ENCODE results near the gene GRIN2A.

GRIN2A gene

GRCh38 chr16:9971907-9972306 lies 210.3 kb downstream of the GRIN2A start:
- DNase-seq (ENCODE audit: low read depth in 1 of 2, low spot score in 1 of 2) = no peak

DNA sequence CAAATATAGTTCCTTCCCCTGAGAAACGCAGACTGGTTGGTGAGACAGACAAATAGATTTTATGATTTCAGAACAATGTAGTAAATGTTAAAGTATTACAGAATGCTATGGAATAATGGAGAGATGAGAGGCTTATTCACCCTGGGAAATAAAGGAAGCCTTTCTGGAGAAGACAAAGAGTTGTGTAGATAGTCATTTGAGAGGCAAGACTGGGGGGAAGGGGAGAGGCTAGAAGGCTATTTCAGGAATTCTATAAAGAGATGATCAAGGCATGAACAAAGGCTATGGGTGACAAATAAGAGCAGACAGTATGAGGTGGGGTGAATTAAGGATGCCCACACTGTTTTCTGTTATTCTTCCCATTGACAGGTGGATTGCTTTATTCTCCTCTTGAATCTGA lies 211.4 kb downstream of the GRIN2A start:
- no peak for DNase-seq (ENCODE audit: low read depth in 1 of 2, low spot score in 1 of 2)

DNA sequence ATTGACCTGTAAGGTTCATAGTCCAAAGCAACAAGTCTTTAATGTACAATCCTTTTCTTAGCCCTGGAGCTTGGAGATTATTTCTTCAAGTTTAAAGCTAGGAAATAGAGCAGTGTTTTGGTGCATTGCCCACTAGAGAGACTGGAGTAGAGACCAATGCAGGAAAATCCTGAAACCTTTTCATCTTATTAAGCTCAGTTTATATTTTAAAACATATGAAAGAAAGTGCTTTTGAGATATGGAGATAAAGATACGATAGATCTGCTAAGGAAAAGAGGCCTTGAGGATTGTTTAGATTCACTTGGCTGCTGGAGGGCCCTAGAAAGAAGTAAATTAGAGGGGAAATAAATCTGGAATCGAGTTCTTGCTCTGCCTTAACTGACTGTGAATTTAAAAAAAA lies 212.0 kb downstream of the GRIN2A start:
- no peak for DNase-seq (ENCODE audit: low read depth in 1 of 2, low spot score in 1 of 2)

DNA sequence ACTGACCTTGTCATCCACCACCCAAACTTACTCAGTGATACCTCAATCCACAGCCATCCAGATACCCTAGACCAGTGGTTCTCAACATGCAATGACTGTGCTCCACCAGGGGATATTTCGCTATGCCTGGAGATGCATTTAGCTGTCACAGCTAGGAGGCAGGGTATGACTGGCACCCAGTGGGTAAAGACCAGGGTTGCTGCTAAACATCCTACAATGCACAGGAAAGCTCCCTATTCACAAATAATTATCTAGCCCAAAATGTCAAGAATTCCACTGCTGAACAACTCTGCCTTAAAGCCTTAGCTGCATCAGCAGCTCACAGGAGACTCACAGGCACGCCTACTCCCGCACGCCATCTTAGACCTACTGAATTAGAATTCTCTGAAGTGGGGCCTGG lies 212.6 kb downstream of the GRIN2A start:
- DNase-seq (ENCODE audit: low read depth in 1 of 2, low spot score in 1 of 2) = no peak

DNA sequence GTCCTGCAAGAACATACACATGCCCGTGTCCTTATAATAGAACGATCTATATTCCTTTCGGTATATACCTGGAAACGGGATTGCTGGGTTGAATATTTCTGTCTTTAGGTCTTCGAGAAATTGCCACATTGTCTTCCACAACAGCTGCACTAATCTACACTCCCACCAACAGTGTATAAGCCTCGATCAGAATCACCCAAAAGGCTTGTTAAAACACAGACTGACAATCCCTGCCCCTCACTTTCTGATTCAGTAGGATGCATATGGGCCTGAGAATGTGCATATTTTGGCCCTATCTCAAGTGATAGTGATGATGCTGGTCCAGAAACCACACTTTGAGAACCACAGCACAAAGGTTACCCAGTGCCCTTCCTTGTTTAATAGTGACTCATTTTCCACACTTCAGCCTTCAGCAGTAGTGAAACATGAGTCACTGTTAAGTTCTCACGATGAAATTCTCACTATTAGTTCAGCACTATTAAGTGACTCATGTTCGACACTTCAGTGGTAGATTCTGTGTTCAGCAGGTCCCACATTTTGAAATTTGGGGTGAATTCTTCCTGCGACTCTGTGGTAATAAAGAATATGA lies 215.6 kb downstream of the GRIN2A start:
- no peak for DNase-seq (ENCODE audit: low read depth in 1 of 2, low spot score in 1 of 2)

DNA sequence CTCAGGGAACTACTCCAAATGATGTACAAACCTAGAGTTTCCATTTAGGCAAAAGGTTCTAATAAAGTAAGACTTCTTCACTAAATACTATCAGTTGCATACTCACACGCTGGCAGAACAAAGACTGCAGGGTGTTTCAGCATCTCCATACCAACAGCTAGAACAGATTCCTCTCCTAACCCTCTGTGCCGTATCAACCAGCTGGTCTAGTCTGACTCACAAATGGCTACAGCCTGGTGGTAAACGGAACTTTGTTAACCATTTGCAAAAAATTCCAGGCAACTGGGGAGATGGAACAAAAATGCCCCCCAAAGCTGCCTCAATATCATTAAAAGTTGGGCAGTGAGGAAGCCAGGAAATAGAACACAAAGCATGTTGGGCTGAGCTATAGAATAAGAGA lies 217.1 kb downstream of the GRIN2A start:
- no peak for DNase-seq (ENCODE audit: low read depth in 1 of 2, low spot score in 1 of 2)

- no peak for DNase-seq (ENCODE audit: low read depth in 1 of 2, low spot score in 1 of 2)
Measured at GRCh38 chr16:9964426-9964825, 217.8 kb downstream of the GRIN2A start.

DNA sequence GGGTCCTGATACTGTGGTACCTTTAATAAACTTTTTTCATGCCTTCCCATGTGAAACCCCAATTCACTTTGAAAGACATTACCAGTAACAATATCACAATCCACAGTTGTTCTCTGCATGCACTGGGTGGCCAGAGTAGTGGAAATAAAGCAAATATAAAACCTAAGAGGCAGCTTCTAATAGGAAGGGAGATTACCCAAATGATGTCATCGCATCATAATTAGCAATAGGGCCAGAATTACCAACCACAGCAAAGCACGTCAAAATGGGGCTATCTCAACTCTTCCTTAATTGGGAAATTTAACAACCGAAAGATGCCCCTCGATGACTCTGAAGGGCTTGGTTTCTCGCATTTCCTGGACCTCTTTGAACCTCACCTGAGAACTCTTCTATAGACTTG lies 224.8 kb downstream of the GRIN2A start:
- no peak for DNase-seq (ENCODE audit: low read depth in 1 of 2, low spot score in 1 of 2)

DNA sequence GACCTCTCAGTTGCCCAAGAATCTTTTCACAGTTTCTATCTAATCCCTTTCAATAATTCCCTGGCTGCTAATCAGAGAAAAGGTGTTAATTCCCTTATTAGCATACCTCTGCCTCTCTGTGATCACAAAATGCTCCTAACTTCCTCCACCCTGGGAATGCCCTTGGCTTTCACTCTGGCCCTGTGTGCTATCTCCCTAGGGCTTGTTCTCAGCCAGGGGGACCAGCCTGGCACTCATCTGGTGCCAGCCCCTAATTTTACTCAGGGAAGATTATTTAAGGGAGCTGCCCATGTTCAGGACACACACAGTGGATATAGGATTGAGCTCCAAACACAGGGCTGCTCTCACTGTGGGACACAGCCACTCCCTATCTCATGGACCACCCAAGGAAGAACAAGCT lies 225.2 kb downstream of the GRIN2A start:
- no peak for DNase-seq (ENCODE audit: low read depth in 1 of 2, low spot score in 1 of 2)

GRCh38 chr16:9955677-9956076 lies 226.6 kb downstream of the GRIN2A start:
- DNase-seq (ENCODE audit: low read depth in 1 of 2, low spot score in 1 of 2) = no peak

DNA sequence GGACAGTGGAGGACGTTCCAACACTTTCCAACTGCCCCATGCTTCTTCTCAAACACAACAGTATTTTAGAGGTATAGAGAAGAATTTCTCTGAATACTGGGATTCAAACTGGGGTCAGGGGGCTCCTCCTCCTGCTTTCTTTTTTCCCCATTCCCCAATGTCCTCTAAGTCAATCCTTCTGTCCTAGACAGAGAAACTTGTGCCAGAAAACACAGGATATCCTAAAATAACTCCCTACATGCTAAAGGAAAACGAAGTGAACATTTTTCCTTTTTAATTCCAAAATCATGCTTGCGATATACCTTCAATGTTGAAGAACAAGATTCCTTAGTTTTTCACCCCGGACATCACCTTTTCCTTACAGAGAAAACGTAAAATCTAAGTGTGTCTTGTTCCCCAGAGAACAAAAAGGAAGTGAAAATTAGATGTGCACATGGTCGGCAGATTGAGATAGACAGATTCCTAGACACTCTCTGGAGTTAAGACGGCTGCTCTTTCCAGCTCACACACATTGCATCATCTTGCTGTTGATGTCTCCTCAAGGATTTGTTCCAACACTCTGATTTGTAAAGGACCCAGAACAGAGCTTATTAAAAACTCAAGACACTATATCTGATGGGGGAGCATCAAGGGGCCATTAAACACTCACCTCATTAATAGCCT lies 228.2 kb downstream of the GRIN2A start:
- no peak for DNase-seq (ENCODE audit: low read depth in 1 of 2, low spot score in 1 of 2)

DNA sequence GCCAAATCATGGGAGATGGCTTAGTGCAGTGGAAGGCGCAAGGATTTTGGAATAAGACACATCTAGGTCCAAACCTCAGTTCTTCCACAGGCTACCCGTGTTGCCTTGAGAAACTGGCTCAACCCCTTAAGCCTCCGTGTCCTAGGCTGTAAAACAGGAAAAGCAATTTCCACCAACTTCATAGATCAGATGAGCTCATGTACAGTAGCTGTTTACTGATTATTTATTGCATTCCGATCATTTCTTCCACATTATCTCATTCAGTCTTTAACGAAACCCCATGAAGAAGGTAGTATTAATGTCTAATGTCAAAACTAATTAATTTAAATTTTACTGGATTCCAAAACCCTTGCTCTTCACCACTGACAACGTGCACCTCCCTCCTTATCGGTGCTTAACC lies 231.6 kb downstream of the GRIN2A start:
- no peak for DNase-seq (ENCODE audit: low read depth in 1 of 2, low spot score in 1 of 2)

- DNase-seq (ENCODE audit: low read depth in 1 of 2, low spot score in 1 of 2) = no peak
Measured at GRCh38 chr16:9949396-9949795, 232.8 kb downstream of the GRIN2A start.

GRCh38 chr16:9948933-9949332 lies 233.3 kb downstream of the GRIN2A start:
- no peak for DNase-seq (ENCODE audit: low read depth in 1 of 2, low spot score in 1 of 2)

DNA sequence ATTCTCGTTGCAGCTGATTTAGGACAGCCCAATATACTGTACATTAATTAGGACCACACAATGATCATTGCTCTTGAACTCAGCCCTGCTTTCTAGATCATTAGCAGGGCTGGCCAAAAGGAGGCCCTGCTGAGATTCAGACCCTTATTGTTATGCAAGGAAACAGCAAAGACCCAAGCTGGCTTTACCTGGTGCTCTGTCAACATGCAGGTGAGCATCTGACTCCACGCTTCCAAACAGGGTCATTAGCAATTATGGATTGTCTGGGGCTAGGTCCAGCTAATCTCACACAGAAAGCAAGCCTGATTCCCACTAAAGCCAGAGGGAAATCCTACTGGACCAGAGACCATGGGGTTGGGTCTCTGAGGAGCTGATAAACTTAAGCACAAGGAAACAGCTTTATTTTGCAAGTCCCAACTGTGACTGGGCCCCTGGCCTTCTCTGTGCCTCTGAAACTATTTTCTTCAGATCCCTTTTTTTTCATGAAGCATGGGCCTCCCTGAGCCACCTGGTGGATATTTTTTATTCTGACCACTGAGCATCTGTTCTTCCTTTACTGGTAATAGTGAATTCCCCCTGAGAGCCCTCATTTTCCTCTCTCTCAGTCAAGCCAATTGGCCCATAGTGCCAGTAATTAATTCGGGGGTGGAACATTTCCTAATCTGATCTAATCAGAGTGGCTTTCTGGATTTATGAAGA lies 236.1 kb downstream of the GRIN2A start:
- no peak for DNase-seq (ENCODE audit: low read depth in 1 of 2, low spot score in 1 of 2)

DNA sequence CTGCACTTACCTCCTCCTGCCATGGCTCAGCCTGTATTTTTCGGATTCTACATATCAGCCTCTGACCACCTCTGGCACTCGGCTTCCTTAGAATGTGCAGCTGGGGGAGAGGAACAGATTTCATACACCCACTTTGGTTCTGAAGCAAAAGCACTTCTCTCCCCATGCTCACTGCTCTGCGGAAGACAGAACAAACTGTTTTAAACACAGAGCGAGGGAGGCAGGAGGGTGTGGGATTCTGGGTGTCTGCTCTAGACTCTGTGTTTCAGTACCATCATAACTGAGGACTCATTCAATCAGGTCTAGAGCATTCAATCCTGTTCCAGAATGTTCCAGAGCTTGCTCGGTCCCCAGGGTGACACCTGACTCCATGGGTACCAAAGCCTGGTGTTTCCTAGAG lies 239.1 kb downstream of the GRIN2A start:
- no peak for DNase-seq (ENCODE audit: low read depth in 1 of 2, low spot score in 1 of 2)

GRCh38 chr16:9941245-9941644 lies 241.0 kb downstream of the GRIN2A start:
- DNase-seq (ENCODE audit: low read depth in 1 of 2, low spot score in 1 of 2) = no peak

- no peak for DNase-seq (ENCODE audit: low read depth in 1 of 2, low spot score in 1 of 2)
Measured at GRCh38 chr16:9934723-9935508, 247.3 kb downstream of the GRIN2A start.

DNA sequence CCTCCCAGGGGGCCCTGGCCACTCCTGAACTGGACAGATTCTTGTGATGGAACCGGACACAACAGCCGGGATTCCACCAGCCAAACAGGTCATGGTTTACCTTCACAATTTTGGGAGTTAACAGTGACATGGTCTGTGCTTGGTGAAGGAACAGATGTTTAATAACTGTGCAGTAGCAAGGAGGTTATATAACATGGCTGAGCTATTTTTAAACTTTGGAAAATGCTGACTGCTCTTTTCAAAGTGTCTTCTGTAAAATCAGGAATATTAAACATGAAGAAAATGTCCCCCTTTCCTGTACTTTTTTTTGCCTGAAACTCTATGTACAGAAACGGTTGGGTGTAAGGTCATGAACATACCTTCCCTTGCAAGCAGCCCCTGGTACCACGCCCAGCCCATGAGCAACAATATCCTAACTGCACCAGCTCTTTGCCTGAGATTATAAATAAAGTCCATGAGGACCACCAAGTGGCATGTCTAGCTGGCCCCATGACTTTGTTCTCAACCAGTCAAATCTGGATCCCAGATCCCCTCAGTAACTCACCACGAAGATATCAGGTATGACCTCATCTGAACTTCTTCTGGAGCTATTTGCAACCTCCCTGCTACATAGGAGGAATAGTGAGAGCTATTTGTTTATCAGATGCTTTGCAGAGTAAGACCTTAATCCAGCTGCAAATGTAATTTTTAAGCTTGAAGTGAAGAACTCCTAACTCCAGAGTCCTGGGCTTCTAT lies 249.1 kb downstream of the GRIN2A start:
- no peak for DNase-seq (ENCODE audit: low read depth in 1 of 2, low spot score in 1 of 2)

- no peak for DNase-seq (ENCODE audit: low read depth in 1 of 2, low spot score in 1 of 2)
Measured at GRCh38 chr16:9932000-9932399, 250.2 kb downstream of the GRIN2A start.

- no peak for DNase-seq (ENCODE audit: low read depth in 1 of 2, low spot score in 1 of 2)
Measured at GRCh38 chr16:9929836-9930235, 252.4 kb downstream of the GRIN2A start.
